Fibroblast of skin of right quadriceps (primary cell): Measurements from ENCODE around the gene ARL14.

Source experiments
- DNase-seq: peaks from one replicate; pipeline ENCODE4 v3.0.0-alpha.2; 2013

ARL14 gene

DNA sequence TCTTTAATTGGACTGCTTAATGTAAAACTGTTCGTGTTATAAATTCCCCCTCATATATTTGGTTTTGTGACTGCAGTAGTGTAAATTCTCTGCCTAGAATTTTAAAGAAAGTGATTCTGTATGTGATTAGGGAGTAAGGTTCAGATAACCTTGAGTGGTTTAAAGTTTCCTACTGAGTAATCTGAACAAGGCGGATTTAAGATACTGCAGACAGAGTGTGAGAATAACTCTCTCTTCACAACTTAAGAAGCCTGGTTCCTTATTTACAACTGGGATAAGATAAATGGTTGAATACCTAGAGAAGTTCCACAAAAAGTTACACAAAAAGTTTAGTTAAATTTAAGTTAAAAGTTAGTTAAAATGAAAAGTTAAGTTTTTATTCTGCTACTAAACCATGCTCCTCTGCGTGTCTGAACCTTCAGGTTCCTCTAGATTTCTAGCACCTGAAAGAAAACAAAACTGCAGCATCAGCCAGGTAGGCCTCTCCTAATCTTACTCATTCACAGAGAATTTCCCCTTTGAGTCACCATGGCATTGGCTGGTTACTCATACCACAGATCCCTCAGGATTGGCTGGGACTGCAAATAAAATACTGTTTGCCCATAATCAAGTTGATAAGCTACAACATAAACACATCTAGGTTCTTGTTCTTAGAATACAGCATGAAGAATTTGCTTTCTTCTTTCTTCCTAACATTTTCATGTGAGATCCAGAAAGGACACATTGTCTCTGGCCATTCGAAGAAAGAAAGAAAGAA, at the start of gene ARL14:
Gene ARL14, plus strand, starts transcription at position 614 of the 757 bp plus-strand sequence. CDS start 187 bp downstream, outside the sequence.
- peak; percentile 53 for DNase-seq

DNA sequence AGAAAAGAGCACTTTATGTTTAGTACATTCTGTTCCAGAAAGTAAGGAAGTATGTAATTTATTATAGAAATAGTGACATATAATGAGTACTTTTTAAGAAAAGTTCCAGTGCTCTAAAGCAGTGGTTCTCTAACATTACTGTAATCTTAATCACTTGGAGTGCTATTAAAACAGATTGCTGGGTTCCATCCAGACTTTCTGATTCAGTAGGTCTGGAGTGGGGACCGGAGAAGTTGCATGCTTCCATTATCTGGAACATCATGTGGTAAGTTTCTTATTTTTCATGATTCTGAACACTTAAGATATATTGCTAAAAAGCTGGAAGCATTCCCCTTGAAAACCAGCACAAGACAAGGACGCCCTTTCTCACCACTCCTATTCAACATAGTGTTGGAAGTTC, 47.5 kb upstream of the ARL14 start:
- DNase-seq = no peak

DNA sequence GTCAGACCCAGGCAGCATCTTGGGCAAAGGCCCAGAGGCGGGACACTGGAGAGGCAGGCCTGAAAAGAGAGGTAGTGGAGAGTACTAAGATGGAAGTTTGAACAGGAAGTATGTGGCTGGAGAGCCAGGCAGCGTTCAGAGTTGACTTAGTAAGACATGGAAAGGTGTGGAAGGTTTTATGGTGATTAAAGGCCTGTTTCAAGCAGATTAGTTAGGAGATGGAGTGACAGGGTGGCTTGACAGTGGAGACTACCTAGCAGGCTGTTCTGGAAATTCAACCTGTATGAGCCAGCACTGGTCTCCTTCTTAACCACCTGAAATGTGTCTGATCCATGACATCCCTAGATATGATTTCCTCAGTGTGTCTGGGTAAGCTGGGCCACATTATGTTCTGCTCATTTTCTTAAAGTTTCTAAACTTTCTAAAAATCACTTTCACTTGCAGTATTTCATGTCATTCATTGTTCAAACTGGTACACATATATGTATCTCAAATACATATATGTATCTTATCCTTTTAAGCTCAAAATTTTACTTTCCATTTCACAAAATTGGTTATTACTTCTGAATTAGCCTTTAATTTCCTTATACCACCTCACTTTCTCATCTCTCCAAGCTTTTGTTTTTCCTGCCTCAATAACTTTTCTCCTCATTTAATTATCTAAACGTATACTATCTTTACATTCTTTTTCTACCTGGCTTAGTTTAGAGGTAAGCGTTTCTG, 43.4 kb upstream of the ARL14 start:
- no peak for DNase-seq

DNA sequence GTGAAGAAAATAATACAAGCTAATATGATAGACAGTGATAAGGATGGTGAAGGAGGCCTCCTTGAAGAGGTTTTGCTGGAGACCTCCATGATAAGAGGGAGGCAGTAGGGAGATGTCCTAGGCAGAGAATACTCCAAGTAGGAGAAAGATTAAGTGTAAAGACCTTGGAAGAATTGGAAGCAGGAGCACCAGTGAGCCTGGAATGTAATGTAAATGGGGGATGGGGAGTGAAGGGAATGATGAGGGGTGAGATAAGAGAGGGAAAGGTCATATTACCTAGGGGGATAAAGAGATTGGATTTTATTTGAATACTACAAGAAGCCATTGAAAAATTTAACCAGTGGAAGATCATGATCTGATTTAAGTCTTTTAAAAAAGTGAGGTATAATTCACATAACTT, 41.7 kb upstream of the ARL14 start:
- no peak for DNase-seq

DNA sequence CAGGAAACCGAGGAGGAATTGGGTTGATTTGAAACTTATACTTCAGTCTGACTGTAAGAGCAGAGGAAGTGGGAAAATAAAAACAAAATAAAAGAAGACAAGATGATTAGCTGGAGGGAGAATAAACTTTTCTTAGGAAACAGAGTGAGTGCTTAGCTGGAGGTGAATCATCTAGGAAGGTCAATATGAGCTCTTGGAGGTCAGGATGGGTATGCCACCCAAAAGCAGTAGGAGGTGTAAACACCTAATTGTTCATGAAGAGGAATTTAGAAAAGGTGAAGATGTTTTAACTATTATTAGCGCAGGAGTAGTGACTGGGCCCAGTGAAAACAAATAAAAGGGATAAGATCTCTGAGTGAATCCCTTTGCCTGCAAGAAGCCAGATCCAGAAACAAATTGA, 39.9 kb upstream of the ARL14 start:
- DNase-seq = no peak

DNA sequence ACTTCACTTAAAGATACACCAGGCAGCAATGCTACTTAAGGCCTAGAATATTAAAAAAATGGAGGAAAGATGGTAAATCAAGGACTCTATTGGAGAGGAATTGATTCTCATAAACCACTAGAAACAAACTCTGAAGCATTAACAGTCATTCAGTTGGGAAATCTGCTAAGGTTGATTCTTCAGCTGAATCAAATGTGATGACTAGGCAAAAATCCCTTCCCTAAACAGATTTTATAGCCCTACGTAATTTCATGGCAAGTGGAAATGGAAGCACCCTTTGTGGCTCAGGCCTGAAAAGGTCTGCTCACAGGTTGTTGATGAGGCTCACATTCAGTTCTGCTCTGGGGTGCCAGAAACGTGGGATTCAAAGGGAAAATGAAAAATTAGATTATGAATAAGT, 38.8 kb upstream of the ARL14 start:
- DNase-seq = no peak

DNA sequence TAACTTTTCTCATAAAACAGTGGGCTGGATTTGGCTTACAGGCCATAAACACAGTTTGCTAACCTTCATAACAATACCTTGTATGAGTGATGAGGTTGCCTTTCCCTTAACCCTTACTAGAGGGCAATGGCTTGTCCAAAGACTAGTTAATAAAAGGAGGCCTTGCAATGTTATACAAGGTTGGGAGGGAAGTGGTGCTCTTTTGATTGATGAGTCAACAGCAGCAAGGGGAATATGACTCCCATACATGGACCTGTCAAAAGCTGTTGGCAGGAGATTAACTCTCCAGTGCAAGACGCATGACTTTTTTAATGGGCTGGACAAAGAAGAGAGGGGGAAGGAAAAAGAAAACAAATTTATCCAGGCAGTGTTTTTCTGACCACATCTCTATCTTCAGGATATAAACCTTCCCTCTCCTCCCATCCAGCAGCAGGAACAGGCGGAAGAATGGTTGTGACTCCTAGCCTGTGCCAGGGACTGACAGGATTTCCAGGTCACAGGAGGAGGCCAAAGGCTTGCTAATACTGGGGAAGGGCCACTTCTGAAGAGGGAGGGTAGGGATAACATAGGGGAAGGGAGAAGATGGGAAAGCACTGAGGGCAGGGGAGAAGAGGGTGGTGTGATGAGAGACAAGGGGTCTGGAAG, 35.2 kb upstream of the ARL14 start:
- DNase-seq = peak; percentile 48

DNA sequence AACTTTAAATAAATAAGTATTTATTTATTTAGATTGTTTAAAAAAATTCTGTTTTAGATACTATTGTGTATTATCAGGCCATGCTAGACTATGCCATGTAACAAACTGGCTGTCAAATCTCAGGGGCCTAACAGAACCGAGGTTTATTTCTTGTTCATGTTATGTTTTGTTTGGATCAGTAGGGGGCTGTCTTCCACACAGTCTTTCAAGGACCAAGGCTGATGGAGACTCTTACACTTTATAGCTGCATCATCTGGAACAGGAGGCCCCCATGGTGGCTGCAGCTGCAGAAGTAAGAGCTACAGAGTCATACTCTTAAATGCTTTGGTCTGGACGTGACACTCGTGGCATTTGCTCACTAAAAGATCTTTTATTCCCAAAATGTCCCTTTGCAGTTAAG, 33.0 kb upstream of the ARL14 start:
- DNase-seq = peak; percentile 5

DNA sequence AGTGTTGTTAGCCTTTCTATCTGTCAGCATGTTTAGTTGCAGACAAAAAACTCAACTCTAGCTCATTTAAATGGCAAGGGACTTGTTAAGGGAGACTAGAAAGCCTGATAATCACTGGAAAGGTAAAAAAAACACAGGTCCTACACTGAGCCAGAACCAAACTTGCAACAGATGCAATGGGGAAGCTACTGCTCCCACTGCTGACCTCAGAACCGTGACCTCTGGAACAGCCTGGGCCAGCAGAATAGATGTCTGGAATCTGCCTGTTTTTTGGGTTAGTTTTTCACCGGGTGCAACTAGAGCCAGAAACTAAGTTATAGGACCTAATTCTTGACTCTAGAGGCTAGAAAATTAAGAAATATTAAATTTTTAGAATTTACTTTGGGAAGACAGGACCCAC, 32.5 kb upstream of the ARL14 start:
- no peak for DNase-seq

DNA sequence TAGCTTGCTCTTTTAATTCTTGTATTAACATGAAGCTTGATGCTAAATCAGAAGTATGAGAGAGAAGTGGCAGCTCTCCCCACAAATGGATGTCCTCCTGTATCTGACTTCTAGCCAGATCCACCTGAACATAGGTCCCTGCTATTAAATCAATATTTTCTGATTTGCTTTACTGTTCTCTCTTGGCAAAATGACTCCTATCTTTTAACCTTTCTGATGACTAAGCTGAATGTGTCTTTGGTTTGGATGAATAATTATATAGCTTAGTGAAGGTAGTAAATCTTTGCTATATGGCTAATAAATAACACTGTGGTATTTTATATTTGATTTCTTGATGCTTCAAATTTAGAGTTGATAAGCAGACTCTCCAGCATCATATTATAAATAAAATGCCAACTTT, 28.3 kb upstream of the ARL14 start:
- no peak for DNase-seq

DNA sequence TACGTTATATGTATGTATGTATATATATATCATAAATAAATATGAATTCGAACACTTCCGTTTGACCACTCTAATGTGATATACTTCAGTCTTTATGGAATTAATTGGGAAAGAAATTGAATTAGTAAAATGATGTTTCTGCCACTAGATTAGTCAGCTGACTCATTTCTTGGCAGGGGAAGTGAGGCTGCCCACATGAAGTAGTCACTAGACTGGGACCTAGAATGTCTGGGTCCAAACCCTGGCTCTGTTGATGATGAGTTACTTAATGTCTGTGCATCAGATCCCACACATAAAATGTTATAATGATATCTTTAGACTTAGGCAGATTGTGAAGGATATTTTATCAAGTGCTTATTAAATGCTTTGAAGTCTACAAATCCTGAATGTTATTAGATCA, 27.4 kb upstream of the ARL14 start:
- DNase-seq = no peak

DNA sequence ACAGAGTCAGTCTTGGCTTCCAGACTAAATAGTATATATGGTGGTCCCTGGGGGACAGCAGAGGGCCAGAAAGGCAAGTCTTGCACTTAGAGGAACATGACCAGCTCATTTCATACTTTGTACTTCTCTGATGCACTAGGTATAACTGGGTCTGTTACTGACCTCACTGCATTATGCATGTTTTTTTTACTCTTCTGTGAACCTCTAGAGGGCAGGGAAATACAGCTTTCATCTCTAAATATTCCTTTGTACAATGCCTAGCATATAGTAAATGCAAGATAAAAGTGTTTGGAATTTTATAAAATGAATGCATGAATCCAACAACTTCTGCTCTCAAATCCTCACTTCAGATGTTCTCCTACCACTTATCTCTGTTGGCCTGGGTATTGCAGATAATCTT, 23.4 kb upstream of the ARL14 start:
- no peak for DNase-seq

DNA sequence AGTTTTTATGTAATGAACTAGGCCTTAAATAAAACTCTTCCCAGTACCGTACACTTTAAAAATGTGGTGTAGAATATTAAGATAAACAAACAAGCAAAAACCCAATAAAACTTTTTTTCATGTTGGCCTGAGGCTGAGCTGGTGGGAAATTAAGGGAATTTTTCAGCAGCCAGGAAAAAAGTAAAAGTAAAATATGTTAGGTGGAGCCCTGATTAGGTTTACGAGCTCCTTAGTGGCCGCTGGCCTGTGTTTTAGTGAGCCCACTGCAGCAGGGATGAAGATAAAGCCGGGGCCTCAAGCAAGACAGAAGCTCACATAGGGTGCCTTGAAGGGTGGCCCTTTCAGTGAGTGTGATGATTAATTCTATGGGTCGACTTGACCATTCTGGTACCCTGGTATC, 16.1 kb upstream of the ARL14 start:
- DNase-seq = no peak

DNA sequence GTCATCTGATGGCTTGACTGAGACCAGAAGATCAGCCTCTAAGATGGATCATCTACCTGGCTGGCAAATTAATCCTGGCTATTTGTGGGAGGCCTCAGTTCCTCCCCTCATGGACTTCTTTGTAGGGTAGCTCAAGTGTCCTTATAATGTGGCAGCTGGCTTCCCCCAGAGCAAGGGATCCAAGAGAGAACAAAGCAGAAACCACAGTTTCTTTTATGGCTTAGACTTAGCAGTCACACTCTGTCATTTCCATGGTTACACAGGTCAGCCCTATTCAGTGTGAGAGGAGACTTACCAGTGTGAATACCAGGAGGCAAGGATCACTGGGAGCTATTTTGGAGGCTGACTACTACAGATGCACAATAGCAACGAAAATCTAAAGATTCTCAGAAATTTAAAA, 15.3 kb upstream of the ARL14 start:
- DNase-seq = no peak

DNA sequence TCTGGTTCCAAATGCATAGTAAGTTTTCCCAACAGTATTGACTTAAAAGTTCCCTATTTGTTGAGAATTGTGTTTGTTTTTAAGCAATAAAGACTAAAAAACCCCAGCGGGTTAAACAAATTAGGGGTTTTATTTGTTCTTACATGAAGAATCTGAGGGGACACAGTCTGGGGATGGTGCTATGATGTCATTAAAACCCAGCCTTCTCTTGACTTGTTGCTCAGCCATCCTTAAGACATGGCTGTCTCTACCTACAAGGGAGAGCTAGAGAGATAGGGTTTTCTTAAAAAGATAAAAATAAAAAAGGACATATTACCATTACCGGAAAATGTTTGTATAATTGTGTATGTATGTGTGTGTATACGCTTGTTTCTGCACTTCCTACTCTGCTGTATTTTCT, 11.7 kb upstream of the ARL14 start:
- no peak for DNase-seq

DNA sequence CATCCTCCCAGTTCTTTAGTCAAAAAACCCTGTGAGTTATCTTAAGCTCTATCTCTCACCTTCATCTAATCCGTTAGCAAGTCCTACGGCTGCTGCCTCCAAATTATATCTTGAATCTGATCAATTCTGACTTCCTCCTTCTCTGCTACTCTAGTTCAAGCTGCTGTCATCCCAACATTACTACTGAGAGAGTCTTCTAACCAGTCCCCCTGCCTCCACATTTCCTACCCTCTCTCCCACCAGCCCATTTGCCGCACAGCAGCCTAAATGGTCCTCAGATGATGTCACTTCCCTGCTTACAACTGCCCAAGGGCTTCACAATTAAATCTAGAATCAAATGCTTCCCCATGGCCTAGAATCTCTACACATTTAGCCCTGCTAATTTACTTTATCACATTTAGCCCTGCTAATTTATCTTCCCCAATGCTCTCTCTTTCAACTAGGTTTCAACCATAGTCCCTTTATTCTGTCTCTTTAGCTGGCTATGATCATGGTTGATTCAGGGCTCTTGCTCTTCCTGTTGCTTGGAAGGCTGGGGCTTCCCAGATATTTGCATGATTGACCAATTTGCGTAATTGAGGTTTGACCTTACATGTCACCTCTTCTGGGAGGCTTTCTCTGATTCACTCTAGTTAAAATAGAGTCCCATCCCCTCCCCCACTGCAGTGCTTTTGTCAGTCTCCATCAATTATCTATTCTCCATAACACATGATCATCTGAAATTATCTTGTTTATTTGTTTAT, 11.0 kb upstream of the ARL14 start:
- peak; percentile 82 for DNase-seq

DNA sequence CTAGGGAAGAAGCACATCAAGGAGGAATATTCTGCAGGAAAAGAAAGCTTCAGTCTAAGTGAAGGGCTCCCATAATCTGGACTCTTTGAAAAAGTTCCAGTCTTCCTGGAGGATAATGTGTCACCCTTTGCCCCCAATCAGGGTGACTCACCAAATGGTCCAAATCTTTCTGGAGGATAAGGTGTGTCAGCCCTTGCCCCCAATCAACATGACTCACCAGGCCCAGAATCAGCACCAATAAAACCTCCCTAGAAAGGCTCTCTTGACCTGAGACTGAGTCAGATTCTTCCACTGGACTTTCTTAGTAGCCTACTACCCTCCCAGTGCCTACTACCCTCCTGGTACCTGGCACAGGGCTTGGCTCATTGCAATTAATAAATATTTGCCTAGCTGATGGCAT, 9.5 kb upstream of the ARL14 start:
- DNase-seq = peak; percentile 51

DNA sequence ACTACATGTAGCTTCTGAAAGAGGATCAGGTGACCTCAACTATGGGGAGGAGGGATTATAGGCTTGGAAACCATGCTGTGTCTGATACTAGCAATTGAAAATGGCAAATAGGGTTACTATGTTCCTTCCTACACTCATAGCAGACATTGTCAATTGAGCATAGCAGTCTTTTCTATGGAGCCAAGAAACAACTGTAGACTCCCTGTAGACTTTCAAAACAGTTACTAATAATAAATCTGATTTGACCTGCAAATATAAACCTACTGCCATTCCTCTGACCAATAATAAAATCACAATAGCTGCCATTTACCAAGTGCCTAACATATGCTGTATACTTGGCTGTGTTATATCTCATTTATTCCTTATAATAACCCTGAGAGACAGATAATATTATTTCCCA, 8.5 kb upstream of the ARL14 start:
- no peak for DNase-seq

DNA sequence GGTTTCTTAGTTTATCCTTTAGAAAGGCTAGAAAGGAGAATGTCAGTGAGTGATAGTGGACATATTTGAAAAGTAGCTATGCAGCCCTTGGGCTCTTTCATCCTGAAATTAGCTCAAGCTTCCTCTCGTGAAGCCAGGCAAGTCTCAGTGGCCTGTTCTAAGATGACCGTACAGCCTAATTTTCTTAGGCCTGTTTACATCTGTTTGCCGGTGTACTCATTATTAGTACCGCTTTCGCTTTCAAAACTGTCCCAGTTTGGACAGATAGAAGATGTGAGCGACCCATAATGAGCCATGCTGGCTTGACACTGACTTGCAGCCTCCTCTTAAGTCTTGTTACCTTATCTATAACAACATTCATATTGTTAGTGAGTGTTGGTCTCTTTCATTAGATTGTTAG, 5.7 kb upstream of the ARL14 start:
- no peak for DNase-seq

DNA sequence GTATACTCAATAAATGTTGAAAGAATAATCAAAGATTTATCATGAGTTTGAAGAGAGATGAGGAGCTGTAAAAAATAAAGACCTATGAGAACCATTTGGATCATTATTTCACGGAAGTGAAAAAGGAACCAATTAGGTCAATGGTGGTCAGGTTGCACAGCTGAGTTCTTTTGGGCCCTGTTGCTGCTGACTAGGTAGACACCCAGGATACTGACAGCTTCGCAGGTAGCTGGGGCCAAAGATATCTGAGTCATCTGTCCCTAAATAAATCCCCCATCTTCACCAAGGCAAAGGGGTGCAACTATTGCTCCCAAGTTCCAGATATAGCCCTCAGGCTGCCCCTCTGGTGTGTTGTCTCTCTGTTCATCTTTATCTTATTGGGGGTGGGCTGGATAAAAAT, 5.0 kb upstream of the ARL14 start:
- no peak for DNase-seq

DNA sequence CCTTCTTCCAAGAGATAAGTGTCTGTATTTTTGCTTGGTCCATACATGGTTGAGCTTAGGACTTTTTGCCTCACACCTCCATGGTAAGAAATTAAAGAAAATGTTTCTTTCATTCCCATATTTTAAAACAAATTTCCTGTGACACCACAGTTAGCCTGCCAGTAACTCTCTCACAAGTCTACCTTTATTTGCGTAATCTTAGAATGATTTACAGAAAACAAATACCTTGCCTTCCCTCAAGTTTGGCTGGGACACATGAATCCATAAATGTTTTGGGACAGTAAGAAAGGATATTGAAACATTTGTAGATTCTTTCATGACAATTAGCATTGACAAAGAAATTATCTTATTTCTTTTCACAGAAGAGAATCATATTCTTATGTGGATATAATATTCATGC, 3.8 kb upstream of the ARL14 start:
- no peak for DNase-seq

DNA sequence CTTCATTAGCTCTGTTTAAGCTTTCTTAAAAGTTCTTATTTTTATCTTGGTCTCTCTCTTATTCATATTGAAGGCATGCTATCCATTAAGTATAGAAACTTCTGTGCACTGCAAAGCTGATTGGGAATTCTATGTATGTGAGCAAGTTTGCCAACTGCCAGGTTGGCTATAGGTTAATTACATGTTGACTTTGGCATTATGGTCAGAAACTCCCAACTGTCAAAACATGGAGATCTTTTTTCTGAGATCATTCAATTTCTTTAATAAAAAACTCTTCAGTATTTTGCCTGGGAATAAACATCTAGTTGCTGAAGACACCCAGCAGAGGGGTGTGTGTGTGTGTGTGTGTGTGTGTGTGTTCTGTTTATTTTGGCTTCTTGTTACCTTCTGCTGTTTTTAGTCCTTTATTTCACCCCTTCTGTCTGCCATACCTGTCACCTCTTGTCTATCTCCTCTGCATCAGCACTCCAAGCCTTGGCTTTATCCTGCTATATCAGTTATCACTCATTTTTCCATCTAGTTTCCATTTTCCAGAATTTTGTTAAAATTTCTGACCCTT, 1.3 kb upstream of the ARL14 start:
- DNase-seq = no peak

DNA sequence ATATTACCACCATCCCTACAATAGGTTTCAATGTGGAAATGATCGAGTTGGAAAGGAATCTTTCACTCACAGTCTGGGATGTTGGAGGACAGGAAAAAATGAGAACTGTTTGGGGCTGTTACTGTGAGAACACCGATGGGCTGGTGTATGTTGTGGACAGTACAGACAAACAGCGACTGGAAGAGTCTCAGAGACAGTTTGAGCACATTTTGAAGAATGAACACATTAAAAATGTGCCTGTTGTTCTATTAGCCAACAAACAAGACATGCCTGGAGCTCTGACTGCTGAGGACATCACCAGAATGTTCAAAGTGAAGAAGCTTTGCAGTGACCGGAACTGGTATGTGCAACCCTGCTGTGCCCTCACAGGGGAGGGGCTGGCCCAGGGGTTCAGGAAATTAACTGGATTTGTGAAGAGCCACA, 510 bp downstream of the ARL14 start:
- DNase-seq = peak; percentile 24
